Neuronal stem cell (in vitro differentiated cells): ENCODE measurements around the gene ALDH1A3.

Experiments
- DNase-seq: peaks from one replicate; pipeline ENCODE4 v3.0.0-alpha.2; 2013; ENCODE audit warnings: low spot score
- H2AFZ ChIP-seq: one replicate; pipeline ENCODE4 v1.6.1; 2013; ENCODE audit warnings: mild to moderate bottlenecking, low read length, inconsistent platforms
- H2AK5ac ChIP-seq: 2 replicates; pipeline ENCODE4 v1.6.1; 2013; ENCODE audit warnings: low read depth, mild to moderate bottlenecking, inconsistent platforms, low read length, moderate library complexity, mixed read lengths
- H2BK120ac ChIP-seq: 2 replicates; pipeline ENCODE4 v1.6.1; 2013; ENCODE audit warnings: low read depth, mild to moderate bottlenecking, inconsistent platforms, low read length, moderate library complexity, mixed read lengths
- H2BK12ac ChIP-seq: one replicate; pipeline ENCODE4 v1.6.1; 2013; ENCODE audit warnings: low read length, inconsistent platforms
- H2BK15ac ChIP-seq: 2 replicates; pipeline ENCODE4 v1.6.1; 2013; ENCODE audit warnings: mild to moderate bottlenecking, low read length, inconsistent platforms, mixed read lengths
- H2BK5ac ChIP-seq: one replicate; pipeline ENCODE4 v1.6.1; 2013; ENCODE audit warnings: inconsistent platforms, mild to moderate bottlenecking, low read length, moderate library complexity
- H3K14ac ChIP-seq: one replicate; pipeline ENCODE4 v1.6.1; 2013; ENCODE audit warnings: low read length, inconsistent platforms
- H3K18ac ChIP-seq: 2 replicates; pipeline ENCODE4 v1.6.1; 2013; ENCODE audit warnings: low read length, inconsistent platforms
- H3K23ac ChIP-seq: 2 replicates; pipeline ENCODE4 v1.6.1; 2013; ENCODE audit warnings: low read depth, mild to moderate bottlenecking, mixed read lengths, low read length, inconsistent platforms; ENCODE audit not compliant: poor library complexity
- H3K27ac ChIP-seq: replicated peaks from 3 replicates; pipeline ENCODE4 v1.5.1; 2013; ENCODE audit warnings: low read length, inconsistent platforms
- H3K27me3 ChIP-seq, 3 experiments: 2 replicates each; pipeline ENCODE4 v1.6.1; 2013; ENCODE audit warnings: low read length in 3 of 3, mild to moderate bottlenecking in 2 of 3, inconsistent platforms in 1 of 3, low read depth in 1 of 3, mixed read lengths in 1 of 3, moderate library complexity in 1 of 3; ENCODE audit not compliant: control insufficient read depth in 3 of 3, insufficient read depth in 3 of 3
- H3K36me3 ChIP-seq, 2 donors: replicated peaks in 1 of 2; 2 replicates each; pipeline ENCODE4 v1.6.1; 2013; ENCODE audit warnings: low read length in 2 of 2; ENCODE audit not compliant: control insufficient read depth in 2 of 2, insufficient read depth in 2 of 2
- H3K4ac ChIP-seq: 2 replicates; pipeline ENCODE4 v1.6.1; 2013; ENCODE audit warnings: inconsistent platforms, mild to moderate bottlenecking, low read length, moderate library complexity
- H3K4me1 ChIP-seq, 2 donors: 1 replicate in 1 of 2; 2 replicates in 1 of 2; pipeline ENCODE4 v1.6.1; 2013; ENCODE audit warnings: low read length in 2 of 2, low read depth in 1 of 2; ENCODE audit not compliant: control insufficient read depth in 2 of 2, insufficient read depth in 1 of 2
- H3K4me2 ChIP-seq: one replicate; pipeline ENCODE4 v1.6.1; 2013; ENCODE audit warnings: mild to moderate bottlenecking, low read length, inconsistent platforms; ENCODE audit not compliant: insufficient read depth, poor library complexity, severe bottlenecking
- H3K4me3 ChIP-seq, 2 donors: 2 replicates each; pipeline ENCODE4 v1.5.1; 2013; ENCODE audit warnings: low read length in 2 of 2, mild to moderate bottlenecking in 2 of 2, inconsistent platforms in 1 of 2, moderate library complexity in 1 of 2
- H3K79me1 ChIP-seq: one replicate; pipeline ENCODE4 v1.6.1; 2013; ENCODE audit warnings: low read depth, mild to moderate bottlenecking, inconsistent platforms, low read length, moderate library complexity
- H3K9ac ChIP-seq: one replicate; pipeline ENCODE4 v1.6.1; 2013; ENCODE audit warnings: mild to moderate bottlenecking, low read depth, low read length, inconsistent platforms; ENCODE audit not compliant: poor library complexity
- H3K9me3 ChIP-seq, 2 donors: replicated peaks in 1 of 2; 2 replicates each; pipeline versions ENCODE3 to v1.6.1; 2013; ENCODE audit warnings: low read length in 2 of 2, mild to moderate bottlenecking in 2 of 2, inconsistent platforms in 1 of 2, low read depth in 1 of 2, mixed read lengths in 1 of 2, moderate library complexity in 1 of 2; ENCODE audit not compliant: control insufficient read depth in 2 of 2, insufficient read depth in 1 of 2
- H4K8ac ChIP-seq: one replicate; pipeline ENCODE4 v1.6.1; 2013; ENCODE audit warnings: low read depth, mild to moderate bottlenecking, inconsistent platforms, low read length, moderate library complexity
- H4K91ac ChIP-seq: one replicate; pipeline ENCODE4 v1.6.1; 2013; ENCODE audit warnings: low read length, low read depth, mild to moderate bottlenecking, inconsistent platforms; ENCODE audit not compliant: poor library complexity
- WGBS, 2 donors: extraction: QIAGEN DNeasy Blood & Tissue Kit; methylation state at CpG; one replicate each; pipeline ENCODE4 v1.1.7; 2013; ENCODE audit warnings: missing lambda C conversion rate in 2 of 2, mixed read lengths in 1 of 2; ENCODE audit not compliant: insufficient read length in 2 of 2, insufficient replicate concordance in 1 of 2; ENCODE audit errors: extremely low coverage in 2 of 2; 5-methylcytosine and 5-hydroxymethylcytosine counted together

ALDH1A3 gene

GRCh38 chr15:100911086-100911485 is 31.5 kb downstream of the ALDH1A3 start:
- Histone ChIP-seq H3K27ac (no peak overlapping the region), H2BK15ac (no peak overlapping the region), H2AK5ac (no peak overlapping the region), H2BK12ac (no peak overlapping the region), H3K23ac (no peak overlapping the region), H3K14ac (no peak overlapping the region), H3K4me1 (no peaks in the 10 kb centered on the region), H2BK120ac (no peak overlapping the region), H3K9me3 (no peaks in the 10 kb centered on the region), H2BK5ac (no peak overlapping the region), H3K18ac (no peak overlapping the region), H3K4me2 (no peak overlapping the region), H3K36me3 (no peaks in the 10 kb centered on the region), H3K4me3 (no peak overlapping the region), H3K4ac (no peak overlapping the region), H3K79me1 (no peaks in the 10 kb centered on the region), H2AFZ (no peak overlapping the region), H4K8ac (no peak overlapping the region), H3K27me3 (peaks cover 0 to 21% (median 0%) of the 10 kb centered on the region in 3 experiments), H4K91ac (no peak overlapping the region), H3K9ac (no peak overlapping the region)
- no CpG with 5 or more reads among the region's 10 CpGs for WGBS, 2 donors
- DNase-seq = no peak

DNA sequence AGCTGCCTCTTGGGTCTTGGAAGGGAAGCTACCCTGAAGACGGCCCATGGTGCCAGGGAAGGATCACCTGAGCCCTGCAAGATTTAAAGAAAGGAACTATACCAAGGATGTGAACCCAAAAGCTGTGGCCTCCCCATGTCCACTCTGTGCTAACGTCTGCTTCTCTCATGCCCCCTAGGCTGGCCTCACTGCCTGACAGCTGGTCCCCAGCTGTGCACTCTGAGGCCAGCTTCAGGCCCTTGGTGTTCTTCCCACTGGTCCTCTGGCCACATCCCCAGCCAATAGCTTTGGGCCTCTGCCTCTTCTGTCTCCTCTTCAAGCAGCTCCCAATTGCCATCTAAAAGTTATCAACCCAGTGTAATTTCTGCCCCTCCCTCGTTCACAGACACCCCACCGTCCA is 34.3 kb downstream of the ALDH1A3 start:
- Histone ChIP-seq H2BK15ac (no peak overlapping the region), H3K27ac (no peak overlapping the region), H4K91ac (no peak overlapping the region), H3K36me3 (no peaks in the 10 kb centered on the region), H3K18ac (no peak overlapping the region), H2BK5ac (no peak overlapping the region), H3K4ac (no peak overlapping the region), H3K14ac (no peak overlapping the region), H3K23ac (no peak overlapping the region), H3K4me3 (no peak overlapping the region), H2AFZ (no peak overlapping the region), H3K9me3 (no peaks in the 10 kb centered on the region), H2BK120ac (no peak overlapping the region), H2AK5ac (no peak overlapping the region), H3K4me1 (no peaks in the 10 kb centered on the region), H2BK12ac (no peak overlapping the region), H4K8ac (no peak overlapping the region), H3K27me3 (peaks cover 8 to 50% (median 21%) of the 10 kb centered on the region in 3 experiments), H3K79me1 (no peaks in the 10 kb centered on the region), H3K9ac (no peak overlapping the region), H3K4me2 (no peak overlapping the region)
- WGBS, 2 donors = no CpG with 5 or more reads among the region's 4 CpGs
- DNase-seq = no peak

DNA sequence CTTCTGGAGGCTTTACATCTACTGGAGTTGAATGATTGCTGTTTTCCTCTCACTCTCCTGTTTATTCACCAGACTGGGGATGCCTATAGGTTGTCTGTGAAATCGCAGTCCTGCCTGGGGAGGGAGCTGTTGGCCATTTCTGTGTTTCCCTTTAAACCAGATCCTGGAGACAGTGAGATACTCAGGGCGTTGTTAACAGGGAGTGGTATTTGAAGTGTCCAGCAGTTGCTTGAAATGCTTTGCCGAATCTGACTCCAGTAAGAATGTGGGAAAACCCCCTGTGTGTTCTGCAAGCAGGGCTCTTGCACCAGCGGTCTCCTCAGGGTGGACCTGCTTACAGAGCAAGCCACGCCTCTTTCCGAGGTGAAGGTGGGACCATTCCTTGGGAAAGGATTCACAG is 35.2 kb downstream of the ALDH1A3 start:
- no peak overlapping the region for H2AK5ac ChIP-seq
- no peak overlapping the region for H4K8ac ChIP-seq
- no peak overlapping the region for H2BK120ac ChIP-seq
- H3K18ac ChIP-seq = no peak overlapping the region
- no peak overlapping the region for H2BK12ac ChIP-seq
- no peak overlapping the region for H3K27ac ChIP-seq
- H3K36me3 ChIP-seq = no peaks in the 10 kb centered on the region
- no CpG with 5 or more reads among the region's 6 CpGs for whole genome bisulfite sequencing, 2 donors
- H3K9ac ChIP-seq = no peak overlapping the region
- no peak overlapping the region for H3K14ac ChIP-seq
- no peak overlapping the region for H3K4me2 ChIP-seq
- no peak overlapping the region for H3K23ac ChIP-seq
- H2BK5ac ChIP-seq = no peak overlapping the region
- no peaks in the 10 kb centered on the region for H3K79me1 ChIP-seq
- no peak overlapping the region for H3K4ac ChIP-seq
- peaks cover 13 to 56% (median 30%) of the 10 kb centered on the region in 3 experiments for H3K27me3 ChIP-seq
- no peak overlapping the region for H2AFZ ChIP-seq
- H3K4me3 ChIP-seq = no peak overlapping the region
- H3K4me1 ChIP-seq = no peaks in the 10 kb centered on the region
- H2BK15ac ChIP-seq = no peak overlapping the region
- no peak for DNase-seq
- no peaks in the 10 kb centered on the region for H3K9me3 ChIP-seq
- H4K91ac ChIP-seq = no peak overlapping the region

GRCh38 chr15:100918034-100918689 is 38.5 kb downstream of the ALDH1A3 start:
- Histone ChIP-seq H2BK120ac (no peak overlapping the region), H3K23ac (no peak overlapping the region), H2AFZ (peak overlapping the region; percentile 5), H3K27ac (no peak overlapping the region), H3K79me1 (no peaks in the 10 kb centered on the region), H4K91ac (no peak overlapping the region), H3K4ac (no peak overlapping the region), H3K9ac (no peak overlapping the region), H3K14ac (no peak overlapping the region), H3K4me2 (peak overlapping the region; percentile 86), H3K27me3 (peaks cover 16 to 89% (median 53%) of the 10 kb centered on the region in 3 experiments), H4K8ac (no peak overlapping the region), H2AK5ac (no peak overlapping the region), H2BK15ac (no peak overlapping the region), H3K18ac (no peak overlapping the region), H2BK5ac (no peak overlapping the region), H3K36me3 (no peaks in the 10 kb centered on the region), H3K9me3 (no peaks in the 10 kb centered on the region), H3K4me1 (no peaks in the 10 kb centered on the region), H3K4me3 (no peak overlapping the region), H2BK12ac (no peak overlapping the region)
- no CpG with 5 or more reads among the region's 42 CpGs for WGBS, 2 donors
- peak; percentile 59 for DNase-seq
